SK-N-SH treated with all-trans-retinoic acid at 6 μM for 48 hours (cell line): ENCODE measurements around the gene CTSE.

Experiments used
- ATAC-seq: fragments of 200-7000 bp; cut with Tn5 transposase; 3 replicates; pipeline ENCODE4 v1.9.1; 2020; ENCODE audit warnings: mild to moderate bottlenecking, moderate library complexity
- ARNTL ChIP-seq: fragments of 450-650 bp; formaldehyde crosslinking; IDR thresholded peaks from 2 replicates; pipeline ENCODE4 v1.5.0; 2020; ENCODE audit warnings: low read depth, mild to moderate bottlenecking, moderate library complexity, borderline replicate concordance
- BACH2 ChIP-seq: fragments of 250-450 bp; sonication (Bioruptor Pico); IDR thresholded peaks from 2 replicates; pipeline ENCODE4 v1.9.0; 2021; ENCODE audit warnings: mild to moderate bottlenecking, borderline replicate concordance
- CREB5 ChIP-seq: fragments of 250-450 bp; sonication (Bioruptor Pico); IDR thresholded peaks from 2 replicates; pipeline ENCODE4 v1.5.1; 2020; ENCODE audit warnings: low read depth, mild to moderate bottlenecking, moderate library complexity
- CSDC2 ChIP-seq: fragments of 250-450 bp; sonication (Bioruptor Pico); IDR thresholded peaks from 2 replicates; pipeline ENCODE4 v1.5.0; 2020; ENCODE audit warnings: mild to moderate bottlenecking, moderate library complexity
- CSRNP3 ChIP-seq: fragments of 250-450 bp; sonication (Bioruptor Pico); IDR thresholded peaks from 2 replicates; pipeline ENCODE4 v1.5.1; 2021; ENCODE audit warnings: mild to moderate bottlenecking, moderate library complexity
- GLIS3 ChIP-seq: fragments of 250-450 bp; sonication (Bioruptor Pico); IDR thresholded peaks from 2 replicates; pipeline ENCODE4 v1.5.0; 2020; ENCODE audit warnings: mild to moderate bottlenecking, moderate library complexity
- ISL1 ChIP-seq: fragments of 250-450 bp; sonication (Bioruptor Pico); IDR thresholded peaks from 2 replicates; pipeline ENCODE4 v2.1.2; 2022; ENCODE audit warnings: mild to moderate bottlenecking, moderate library complexity
- OSR1 ChIP-seq: fragments of 250-450 bp; sonication (Bioruptor Pico); IDR thresholded peaks from 2 replicates; pipeline ENCODE4 v1.8.0; 2022; ENCODE audit warnings: moderate library complexity, mild to moderate bottlenecking, inconsistent platforms
- PATZ1 ChIP-seq: fragments of 250-450 bp; sonication (Bioruptor Pico); IDR thresholded peaks from 2 replicates; pipeline ENCODE4 v1.8.0; 2020; ENCODE audit warnings: mild to moderate bottlenecking, moderate library complexity, borderline replicate concordance
- POU6F1 ChIP-seq: fragments of 250-450 bp; sonication (Bioruptor Pico); IDR thresholded peaks from 2 replicates; pipeline ENCODE4 v1.8.0; 2021; ENCODE audit warnings: low read depth, mild to moderate bottlenecking, moderate library complexity, borderline replicate concordance
- PPARA ChIP-seq: fragments of 250-450 bp; sonication (Bioruptor Pico); IDR thresholded peaks from 2 replicates; pipeline ENCODE4 v1.5.0; 2020; ENCODE audit warnings: mild to moderate bottlenecking, borderline replicate concordance
- SNAI2 ChIP-seq: fragments of 250-450 bp; sonication (Bioruptor Pico); IDR thresholded peaks from 2 replicates; pipeline ENCODE4 v1.5.0; 2020; ENCODE audit warnings: mild to moderate bottlenecking, moderate library complexity
- TCF4 ChIP-seq: fragments of 250-450 bp; sonication (Bioruptor Pico); IDR thresholded peaks from 2 replicates; pipeline ENCODE4 v1.8.0; 2021; ENCODE audit warnings: mild to moderate bottlenecking, moderate library complexity, borderline replicate concordance
- TOX ChIP-seq: fragments of 250-450 bp; sonication (Bioruptor Pico); IDR thresholded peaks from 2 replicates; pipeline ENCODE4 v1.8.0; 2021; ENCODE audit warnings: mild to moderate bottlenecking, moderate library complexity, borderline replicate concordance
- TSHZ2 ChIP-seq: fragments of 250-450 bp; sonication (Bioruptor Pico); IDR thresholded peaks from 2 replicates; pipeline ENCODE4 v1.5.0; 2020; ENCODE audit warnings: mild to moderate bottlenecking, moderate library complexity
- ZFP3 ChIP-seq: fragments of 250-450 bp; sonication (Bioruptor Pico); IDR thresholded peaks from 2 replicates; pipeline ENCODE4 v1.5.0; 2020; ENCODE audit warnings: mild to moderate bottlenecking, moderate library complexity
- ZFP30 ChIP-seq: fragments of 450-650 bp; formaldehyde crosslinking; IDR thresholded peaks from 2 replicates; pipeline ENCODE4 v1.5.0; 2022; ENCODE audit warnings: mild to moderate bottlenecking, moderate library complexity
- ZNF565 ChIP-seq: fragments of 450-650 bp; formaldehyde crosslinking; conservative IDR thresholded peaks from 2 replicates; pipeline ENCODE4 v1.5.0; 2020; ENCODE audit warnings: low read depth, mild to moderate bottlenecking, moderate library complexity
- ZNF70 ChIP-seq: fragments of 450-650 bp; formaldehyde crosslinking; IDR thresholded peaks from 2 replicates; pipeline ENCODE4 v1.5.0; 2020; ENCODE audit warnings: mild to moderate bottlenecking, moderate library complexity

CTSE gene

GRCh38 chr1:205977402-205978014 is 46.2 kb downstream of the CTSE start:
- peak; percentile 97 for ATAC-seq
- TF ChIP-seq CSDC2 (no peak), ZFP30 (CRISPR knock-in tag) (no peak), ZNF565 (CRISPR knock-in tag) (no peak), POU6F1 (CRISPR knock-in tag) (no peak), PATZ1 (no peak), TCF4 (no peak), CSRNP3 (no peak), ZFP3 (CRISPR knock-in tag) (no peak), OSR1 (CRISPR knock-in tag) (no peak), PPARA (CRISPR knock-in tag) (no peak), ARNTL (CRISPR knock-in tag) (no peak), SNAI2 (CRISPR knock-in tag) (no peak), BACH2 (CRISPR knock-in tag) (no peak)

- ATAC-seq, result peak; percentile 54
- TF ChIP-seq BACH2 (CRISPR knock-in tag) (no peak), ARNTL (CRISPR knock-in tag) (no peak), ZNF70 (no peak), ZFP3 (CRISPR knock-in tag) (no peak), ZFP30 (CRISPR knock-in tag) (no peak), ISL1 (CRISPR knock-in tag) (no peak), OSR1 (CRISPR knock-in tag) (no peak), CSDC2 (no peak), CREB5 (CRISPR knock-in tag) (no peak), TOX (CRISPR knock-in tag) (no peak), GLIS3 (CRISPR knock-in tag) (no peak), CSRNP3 (no peak), TSHZ2 (CRISPR knock-in tag) (no peak), ZNF565 (CRISPR knock-in tag) (no peak), PPARA (CRISPR knock-in tag) (no peak), POU6F1 (CRISPR knock-in tag) (no peak), SNAI2 (CRISPR knock-in tag) (no peak)
Observed at GRCh38 chr1:205976708-205977401, 46.8 kb downstream of the CTSE start.
